NK-92 treated with Interleukin-12 subunit alpha and Interleukin-12 subunit beta, amount 100 ng/mL, for 24 hours (cell line): ENCODE measurements around the gene ARHGAP21.
"Not testable (repeated sequence)": the region's sequence is repeated elsewhere in the genome, so short reads cannot be mapped to it uniquely, and the experiment has no call there.

Experiments
- DNase-seq: peaks from one replicate; lab custom pipeline; 2025; lab: John Stamatoyannopoulos, UW

The ARHGAP21 gene

GRCh38 chr10:24625778-24626177, 97.9 kb downstream of the ARHGAP21 start:
- DNase-seq, result no peak

GRCh38 chr10:24623383-24623782, 100.3 kb downstream of the ARHGAP21 start:
- no peak for DNase-seq

- no peak for DNase-seq
Measured at GRCh38 chr10:24622781-24623301, 100.8 kb downstream of the ARHGAP21 start.

- DNase-seq, result not testable (repeated sequence)
Measured at GRCh38 chr10:24621035-24621795, 102.5 kb downstream of the ARHGAP21 start.

- not testable (repeated sequence) for DNase-seq
Measured at GRCh38 chr10:24619994-24620310, 103.7 kb downstream of the ARHGAP21 start.

- not testable (repeated sequence) for DNase-seq
Measured at GRCh38 chr10:24619291-24619993, 104.2 kb downstream of the ARHGAP21 start.

- no peak for DNase-seq
Measured at GRCh38 chr10:24618401-24618800, 105.3 kb downstream of the ARHGAP21 start.

GRCh38 chr10:24617771-24618396, 105.8 kb downstream of the ARHGAP21 start:
- no peak for DNase-seq

GRCh38 chr10:24616536-24616935, 107.2 kb downstream of the ARHGAP21 start:
- no peak for DNase-seq

- DNase-seq, result no peak
Measured at GRCh38 chr10:24606021-24606420, 117.7 kb downstream of the ARHGAP21 start.

GRCh38 chr10:24605141-24605540, 118.5 kb downstream of the ARHGAP21 start:
- DNase-seq, result no peak

- DNase-seq, result no peak
Measured at GRCh38 chr10:24603333-24603732, 120.4 kb downstream of the ARHGAP21 start.

- no peak for DNase-seq
Measured at GRCh38 chr10:24597961-24598360, 125.7 kb downstream of the ARHGAP21 start.

GRCh38 chr10:24597426-24597825, 126.3 kb downstream of the ARHGAP21 start:
- no peak for DNase-seq

- DNase-seq, result no peak
Measured at GRCh38 chr10:24596217-24596930, 127.3 kb downstream of the ARHGAP21 start.

- DNase-seq, result no peak
Measured at GRCh38 chr10:24590697-24591457, 132.8 kb downstream of the ARHGAP21 start.

GRCh38 chr10:24589265-24589664, 134.4 kb downstream of the ARHGAP21 start:
- DNase-seq, result no peak

GRCh38 chr10:24579906-24580305, 143.8 kb downstream of the ARHGAP21 start:
- no peak for DNase-seq

- DNase-seq, result no peak
Measured at GRCh38 chr10:24579448-24579847, 144.2 kb downstream of the ARHGAP21 start.

GRCh38 chr10:24575481-24576002, 148.1 kb downstream of the ARHGAP21 start:
- no peak for DNase-seq

- DNase-seq, result no peak
Measured at GRCh38 chr10:24574578-24575155, 149.0 kb downstream of the ARHGAP21 start.
